Keratinocyte (primary cell): ENCODE results near the gene LYPD6B.

Experiments
- EZH2 ChIP-seq: IDR thresholded peaks from one replicate; pipeline ENCODE4 v1.6.1; 2012; ENCODE audit warnings: inconsistent platforms, mild to moderate bottlenecking, low read length, moderate library complexity
- TF ChIP-seq, protein P1 (sequence below), 3 experiments: IDR thresholded peaks in 1 of 3; conservative IDR thresholded peaks in 1 of 3; optimal IDR thresholded peaks in 1 of 3; 2 replicates in 2 of 3; 3 replicates in 1 of 3; pipeline versions ENCODE3 to v1.5.1; 2011; ENCODE audit warnings: low read length in 3 of 3, mild to moderate bottlenecking in 3 of 3, moderate library complexity in 2 of 3, control low read depth in 1 of 3, inconsistent platforms in 1 of 3; ENCODE audit not compliant: insufficient read depth in 2 of 3; ENCODE audit errors: extremely low read depth in 1 of 3

- TF ChIP-seq, protein P1, sequence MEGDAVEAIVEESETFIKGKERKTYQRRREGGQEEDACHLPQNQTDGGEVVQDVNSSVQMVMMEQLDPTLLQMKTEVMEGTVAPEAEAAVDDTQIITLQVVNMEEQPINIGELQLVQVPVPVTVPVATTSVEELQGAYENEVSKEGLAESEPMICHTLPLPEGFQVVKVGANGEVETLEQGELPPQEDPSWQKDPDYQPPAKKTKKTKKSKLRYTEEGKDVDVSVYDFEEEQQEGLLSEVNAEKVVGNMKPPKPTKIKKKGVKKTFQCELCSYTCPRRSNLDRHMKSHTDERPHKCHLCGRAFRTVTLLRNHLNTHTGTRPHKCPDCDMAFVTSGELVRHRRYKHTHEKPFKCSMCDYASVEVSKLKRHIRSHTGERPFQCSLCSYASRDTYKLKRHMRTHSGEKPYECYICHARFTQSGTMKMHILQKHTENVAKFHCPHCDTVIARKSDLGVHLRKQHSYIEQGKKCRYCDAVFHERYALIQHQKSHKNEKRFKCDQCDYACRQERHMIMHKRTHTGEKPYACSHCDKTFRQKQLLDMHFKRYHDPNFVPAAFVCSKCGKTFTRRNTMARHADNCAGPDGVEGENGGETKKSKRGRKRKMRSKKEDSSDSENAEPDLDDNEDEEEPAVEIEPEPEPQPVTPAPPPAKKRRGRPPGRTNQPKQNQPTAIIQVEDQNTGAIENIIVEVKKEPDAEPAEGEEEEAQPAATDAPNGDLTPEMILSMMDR (optimal IDR thresholded peaks at IDR 0.05 in 1 of 3, IDR thresholded peaks at IDR 0.05 in 1 of 3, conservative IDR thresholded peaks at IDR 0.05 in 1 of 3; ENCODE audit: extremely low read depth in 1 of 3, insufficient read depth in 2 of 3, low read length in 3 of 3) = no peak
- no peak for TF ChIP-seq EZH2
These were observed 153.4 kb downstream of the LYPD6B start for GRCh38 chr2:149191915-149192314.
